Erythroblast (primary cell): ENCODE results near the gene IPO9.
A peak's percentile ranks its signal among the peaks of the same experiment; 100 is the strongest.

ENCODE experiments used
- DNase-seq, 2 experiments: peaks; one replicate each; lab custom pipeline; 2025; lab: John Stamatoyannopoulos, UW
- GATA1 ChIP-seq: IDR thresholded peaks from 2 replicates; pipeline ENCODE4 v1.6.1; 2011; ENCODE audit warnings: low read depth, mild to moderate bottlenecking, control low read depth, low read length, moderate library complexity
- POLR2A ChIP-seq: IDR thresholded peaks from 2 replicates; pipeline ENCODE4 v1.6.1; 2011; ENCODE audit warnings: mild to moderate bottlenecking, low read length

The IPO9 gene

DNA sequence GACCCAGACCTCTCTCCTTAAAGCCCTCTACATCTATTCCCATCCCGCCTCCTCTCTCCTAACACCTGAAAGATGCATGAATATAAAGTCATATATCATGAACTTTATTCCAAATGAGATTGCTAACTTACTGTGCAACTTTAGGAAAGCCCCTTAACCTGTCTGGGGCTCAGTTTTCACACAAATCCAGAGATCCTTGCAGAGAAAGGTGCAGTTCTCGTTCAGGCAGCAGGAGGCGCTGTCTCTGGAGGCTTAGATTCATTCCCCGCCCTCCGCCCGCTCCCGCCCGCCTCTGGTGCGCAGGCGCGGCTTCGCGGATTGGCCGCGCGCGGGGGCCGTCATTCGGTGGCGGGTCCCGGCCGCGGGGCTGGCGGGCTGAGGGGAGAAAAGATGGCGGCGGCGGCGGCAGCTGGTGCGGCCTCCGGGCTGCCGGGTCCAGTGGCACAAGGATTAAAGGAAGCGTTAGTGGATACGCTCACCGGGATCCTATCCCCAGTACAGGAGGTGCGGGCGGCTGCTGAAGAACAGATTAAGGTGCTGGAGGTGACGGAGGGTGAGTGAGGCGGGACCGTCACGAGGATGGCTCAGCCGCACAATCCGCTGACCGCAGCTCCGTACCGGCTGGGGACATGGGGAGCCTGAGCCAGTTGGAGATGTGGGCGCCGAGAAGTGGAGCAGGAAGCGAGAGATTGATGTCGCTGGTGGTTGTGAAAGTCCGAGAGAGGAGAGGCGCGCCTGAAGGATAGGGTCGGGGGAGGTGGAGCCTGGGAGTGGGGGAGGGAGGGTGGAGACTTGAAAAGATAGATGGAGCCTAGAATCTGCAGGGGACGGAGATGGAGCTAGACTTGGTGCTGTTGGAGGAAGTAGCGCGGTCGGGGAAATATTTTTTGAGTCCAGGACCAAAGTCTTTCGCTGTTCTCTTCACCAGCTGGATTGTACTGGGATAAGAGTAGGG is at the start of gene IPO9:
Gene IPO9, plus strand, starts transcription at position 338 of the 955 bp plus-strand sequence. Its CDS starts 53 bp downstream, at position 391.
- TF ChIP-seq POLR2A (peak; percentile 85), GATA1 (no peak)
- peak; percentile 95 to 98 for DNase-seq

- TF ChIP-seq GATA1, result no peak
- no peak for TF ChIP-seq POLR2A
- DNase-seq, result no peak
Observed at GRCh38 chr1:201779351-201779880, 49.5 kb upstream of the IPO9 start.

DNA sequence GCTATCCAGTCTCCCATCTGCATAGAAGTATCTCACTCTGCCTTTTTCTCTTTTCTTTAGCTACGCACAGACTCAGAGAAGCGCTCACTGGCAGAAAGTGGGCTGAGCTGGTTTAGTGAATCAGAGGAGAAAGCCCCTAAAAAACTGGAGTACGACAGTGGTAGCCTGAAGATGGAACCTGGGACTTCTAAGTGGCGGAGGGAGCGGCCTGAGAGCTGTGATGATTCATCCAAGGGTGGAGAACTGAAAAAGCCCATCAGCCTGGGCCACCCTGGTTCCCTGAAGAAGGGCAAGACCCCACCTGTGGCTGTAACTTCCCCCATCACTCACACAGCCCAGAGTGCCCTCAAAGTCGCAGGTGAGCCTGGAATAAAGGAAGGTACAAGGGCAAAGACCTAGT is 48.0 kb upstream of the IPO9 start:
- no peak for DNase-seq
- TF ChIP-seq POLR2A (no peak), GATA1 (no peak)

DNA sequence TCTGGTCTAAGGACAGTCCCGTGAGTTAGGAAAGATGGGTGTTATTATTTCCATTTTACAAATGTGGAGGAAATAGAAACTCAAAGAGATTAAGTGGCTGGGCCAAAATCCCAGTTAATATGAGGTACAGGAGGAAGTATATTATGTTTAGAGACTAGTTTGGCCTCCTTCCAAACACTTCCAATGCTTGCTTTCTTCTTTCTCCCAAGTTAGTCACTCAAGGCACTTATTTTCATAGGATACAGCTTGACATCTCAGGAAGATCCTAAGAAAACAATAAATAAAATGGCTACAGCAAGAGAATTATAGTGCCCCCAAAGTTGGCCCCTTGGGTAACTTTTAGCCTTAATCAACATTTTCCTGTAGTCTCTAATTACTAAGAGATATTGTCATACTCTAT is 47.5 kb upstream of the IPO9 start:
- TF ChIP-seq POLR2A (no peak), GATA1 (no peak)
- DNase-seq, result no peak

DNA sequence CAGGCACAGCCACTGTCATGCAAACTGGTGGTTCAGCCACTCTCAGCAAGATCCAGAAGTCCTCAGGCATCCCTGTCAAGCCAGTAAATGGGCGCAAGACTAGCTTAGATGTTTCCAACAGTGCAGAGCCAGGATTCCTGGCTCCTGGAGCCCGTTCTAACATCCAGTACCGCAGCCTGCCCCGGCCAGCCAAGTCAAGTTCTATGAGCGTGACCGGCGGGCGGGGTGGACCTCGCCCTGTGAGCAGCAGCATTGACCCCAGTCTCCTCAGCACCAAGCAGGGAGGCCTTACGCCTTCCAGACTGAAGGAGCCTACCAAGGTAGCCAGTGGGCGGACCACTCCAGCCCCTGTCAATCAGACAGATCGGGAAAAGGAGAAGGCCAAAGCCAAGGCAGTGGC is 46.6 kb upstream of the IPO9 start:
- TF ChIP-seq GATA1 (no peak), POLR2A (no peak)
- DNase-seq, result no peak

GRCh38 chr1:201783058-201783457 is 45.9 kb upstream of the IPO9 start:
- TF ChIP-seq POLR2A (no peak), GATA1 (no peak)
- DNase-seq, result peak in 1 of 2 experiments; percentile 39

GRCh38 chr1:201783572-201783971 is 45.4 kb upstream of the IPO9 start:
- DNase-seq, result no peak
- TF ChIP-seq POLR2A, result no peak
- TF ChIP-seq GATA1, result no peak

DNA sequence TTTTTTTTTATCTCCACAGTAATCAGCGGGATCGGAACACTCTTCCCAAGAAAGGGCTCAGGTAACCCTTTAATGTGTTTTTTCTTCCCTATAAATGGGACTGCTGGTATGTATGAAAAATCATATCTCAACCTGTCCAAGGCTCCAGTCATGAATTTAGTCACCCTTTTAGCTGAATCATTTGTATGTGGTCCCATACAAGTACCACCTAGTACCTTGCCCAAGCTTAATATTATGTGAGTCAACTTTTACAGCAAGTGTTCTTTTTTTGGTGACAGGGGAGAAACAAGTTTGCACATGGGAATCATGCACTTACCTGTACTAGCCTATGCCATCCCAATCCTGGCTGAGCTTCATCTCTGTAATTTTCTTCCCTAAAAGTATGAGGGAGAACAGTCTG is 43.7 kb upstream of the IPO9 start:
- no peak for TF ChIP-seq GATA1
- no peak for DNase-seq

DNA sequence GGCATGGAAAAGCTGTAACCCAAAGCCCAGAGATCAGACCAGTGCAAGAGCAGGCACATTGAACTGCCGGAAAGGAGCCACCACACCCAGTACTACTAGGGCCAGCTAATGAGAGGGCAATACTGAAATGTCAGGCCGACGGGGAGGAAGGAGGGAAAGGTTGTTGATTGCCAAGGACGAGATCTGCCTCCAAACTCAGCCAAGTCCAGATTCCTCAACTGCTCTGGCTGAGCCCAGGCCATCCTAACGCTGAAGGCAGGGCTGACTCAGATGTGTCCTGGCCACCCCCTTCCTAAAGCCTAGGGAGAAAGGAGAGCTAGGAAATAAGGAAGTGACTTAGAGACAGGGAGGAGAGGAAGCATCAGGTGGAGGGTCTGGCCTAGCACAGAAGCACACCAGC is 42.1 kb upstream of the IPO9 start:
- DNase-seq, result no peak
- TF ChIP-seq POLR2A, result no peak
- no peak for TF ChIP-seq GATA1

GRCh38 chr1:201788296-201788695 is 40.7 kb upstream of the IPO9 start:
- TF ChIP-seq POLR2A (no peak), GATA1 (no peak)
- DNase-seq, result no peak

- DNase-seq, result no peak
- TF ChIP-seq GATA1, result no peak
- TF ChIP-seq POLR2A, result no peak
Observed at GRCh38 chr1:201789245-201789644, 39.7 kb upstream of the IPO9 start.

GRCh38 chr1:201790261-201790660 is 38.7 kb upstream of the IPO9 start:
- TF ChIP-seq GATA1, result no peak
- no peak for TF ChIP-seq POLR2A
- no peak for DNase-seq

DNA sequence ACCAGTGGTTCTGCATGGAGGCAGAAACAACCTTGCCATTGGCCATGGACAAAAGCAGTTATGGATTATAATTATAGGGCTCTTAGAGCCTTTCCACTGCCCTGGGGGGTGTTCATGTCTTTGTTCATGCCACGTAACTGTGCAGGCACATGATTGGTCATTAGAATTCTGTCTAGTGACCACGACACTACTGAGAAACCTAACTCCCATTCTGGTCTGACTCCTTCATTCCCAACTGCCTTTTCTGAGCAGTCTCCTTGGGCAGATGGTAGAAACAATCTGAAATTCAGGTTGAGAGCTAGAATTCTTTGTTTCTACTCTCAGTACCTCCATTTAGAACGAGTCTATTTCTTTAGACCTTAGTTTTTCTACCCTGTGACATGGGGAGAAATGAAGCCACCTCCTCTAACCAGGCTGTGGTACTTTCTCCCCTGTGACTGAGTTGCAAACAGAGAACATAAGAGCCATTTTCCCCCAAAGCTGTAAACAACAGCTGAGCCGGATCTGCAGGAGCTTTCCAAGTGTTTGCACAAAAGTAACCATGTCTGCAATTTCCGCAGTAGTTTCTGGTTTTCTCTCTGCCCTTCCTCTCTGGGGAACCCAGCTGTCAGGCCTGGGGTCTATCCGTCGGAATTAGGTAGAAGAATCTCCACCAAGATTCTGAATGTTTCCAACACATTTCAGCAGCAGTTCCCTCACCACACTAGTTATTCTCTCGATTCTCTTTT is 37.7 kb upstream of the IPO9 start:
- no peak for DNase-seq
- TF ChIP-seq GATA1 (no peak), POLR2A (no peak)

- TF ChIP-seq POLR2A (no peak), GATA1 (no peak)
- DNase-seq, result no peak
Observed at GRCh38 chr1:201791779-201792173, 37.2 kb upstream of the IPO9 start.
